GOT3 (cell line): ENCODE measurements around the gene NUDT21.
A peak's percentile ranks its signal among the peaks of the same experiment; 100 is the strongest.
"Not testable (repeated sequence)": the region's sequence is repeated elsewhere in the genome, so short reads cannot be mapped to it uniquely, and the experiment has no call there.

Experiments used
- DNase-seq: peaks from one replicate; lab custom pipeline; 2025; ENCODE audit warnings: mixed read lengths; lab: John Stamatoyannopoulos, UW

NUDT21 gene

GRCh38 chr16:56450986-56451752 lies at the start of gene NUDT21, which contains the start of gene OGFOD1:
NUDT21 (minus strand) TSS chr16:56451332; CDS start chr16:56451202, 130 bp downstream.
OGFOD1 (plus strand) TSS chr16:56451554; CDS start chr16:56451613, 59 bp downstream.
- peak; percentile 64 for DNase-seq

- no peak for DNase-seq
Measured at GRCh38 chr16:56493815-56494214, 42.7 kb upstream of the NUDT21 start.

- DNase-seq, result no peak
Measured at GRCh38 chr16:56493126-56493525, 42.0 kb upstream of the NUDT21 start.

- DNase-seq, result no peak
Measured at GRCh38 chr16:56491657-56492261, 40.6 kb upstream of the NUDT21 start.

- not testable (repeated sequence) for DNase-seq
Measured at GRCh38 chr16:56488868-56489267, 37.7 kb upstream of the NUDT21 start.

DNA sequence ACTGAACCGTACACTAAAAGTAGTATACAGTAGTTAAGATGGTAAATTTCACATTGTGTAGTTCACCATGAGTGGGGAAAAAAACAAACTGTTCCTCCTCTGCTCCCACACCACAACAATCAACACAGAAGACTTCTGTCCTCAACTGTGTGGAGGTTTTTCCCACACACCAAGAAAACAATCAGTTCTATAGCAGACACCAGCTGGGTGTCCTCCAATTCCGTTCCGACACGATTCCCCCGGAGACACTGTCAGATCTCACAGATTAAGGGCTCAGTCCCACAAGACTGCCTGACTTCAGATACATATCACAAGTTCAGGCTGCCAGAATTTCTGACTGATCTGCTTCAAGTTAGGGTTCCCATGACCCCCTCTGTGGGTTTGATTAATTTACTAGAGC lies 36.9 kb upstream of the NUDT21 start:
- DNase-seq, result no peak

DNA sequence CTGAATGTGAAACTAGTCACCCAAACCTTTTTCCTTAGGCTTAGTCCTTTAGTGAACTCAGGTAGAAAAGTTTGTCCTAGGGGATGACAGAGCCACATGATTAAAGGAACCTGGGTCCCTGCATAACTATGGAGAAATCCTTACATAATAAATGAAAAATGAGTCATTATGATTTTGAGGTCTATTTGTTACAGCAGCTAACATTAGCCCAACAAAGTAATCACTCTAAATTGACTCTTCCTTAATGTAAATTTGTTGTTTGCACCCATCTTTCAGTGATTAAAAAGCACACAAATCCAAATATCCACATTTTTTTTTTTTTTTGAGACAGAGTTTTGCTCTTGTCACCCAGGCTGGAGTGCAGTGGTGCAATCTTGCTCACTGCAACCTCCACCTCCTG lies 32.3 kb upstream of the NUDT21 start:
- no peak for DNase-seq

DNA sequence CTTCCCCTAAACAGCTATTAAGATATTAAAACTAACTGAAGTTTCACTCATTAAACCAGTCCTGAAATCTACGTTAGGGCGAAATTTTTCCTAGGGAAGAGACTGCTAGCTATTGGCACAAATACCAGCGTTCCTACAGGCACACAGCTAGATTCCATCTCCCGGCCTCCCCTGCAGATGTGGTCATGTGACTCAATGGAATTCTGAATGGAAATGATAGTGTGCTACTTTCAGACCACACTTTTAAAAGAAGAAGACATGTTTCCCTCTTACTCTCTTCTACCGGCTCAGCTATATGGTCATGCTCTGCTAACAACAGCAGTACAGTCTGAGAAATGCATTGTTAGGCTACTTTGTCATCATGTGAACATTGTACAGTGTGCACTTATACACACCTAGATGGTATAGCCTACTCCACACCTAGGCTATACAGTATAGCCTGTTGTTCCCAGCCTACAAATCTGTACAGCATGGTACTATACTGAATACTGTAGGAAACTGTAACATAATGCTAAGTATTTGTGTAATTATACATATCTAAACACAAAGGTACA lies 31.6 kb upstream of the NUDT21 start:
- DNase-seq, result no peak

DNA sequence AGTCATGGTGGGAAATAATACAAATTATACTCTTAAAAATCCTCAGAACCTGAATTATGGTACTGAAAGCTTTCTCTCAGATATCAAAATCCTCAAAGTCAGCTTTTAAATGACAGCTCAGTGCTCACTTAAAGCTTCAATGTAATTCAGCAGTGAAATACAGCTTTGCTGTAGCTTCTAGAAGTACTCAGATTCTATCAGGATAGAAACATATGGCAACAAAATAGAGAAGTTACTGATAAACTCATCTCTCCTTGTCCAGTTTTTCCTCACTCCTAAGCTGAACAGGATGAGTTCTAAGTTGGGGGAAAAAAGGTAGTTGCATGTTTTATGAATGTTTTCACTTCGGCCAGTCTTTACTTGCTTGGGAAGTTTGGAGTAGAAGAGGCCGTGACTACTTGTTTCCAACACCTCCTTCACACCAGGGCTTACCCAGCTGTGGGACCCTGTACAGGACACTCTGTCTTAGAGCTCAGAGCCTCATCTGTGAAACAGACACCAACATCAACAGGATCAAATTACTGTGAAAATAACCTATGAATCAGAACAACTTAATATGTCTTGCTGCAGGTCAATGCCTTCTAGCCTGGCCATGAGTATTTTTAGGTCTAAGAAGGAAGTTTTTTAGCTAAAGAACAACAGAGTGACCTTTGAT lies 30.5 kb upstream of the NUDT21 start:
- no peak for DNase-seq

DNA sequence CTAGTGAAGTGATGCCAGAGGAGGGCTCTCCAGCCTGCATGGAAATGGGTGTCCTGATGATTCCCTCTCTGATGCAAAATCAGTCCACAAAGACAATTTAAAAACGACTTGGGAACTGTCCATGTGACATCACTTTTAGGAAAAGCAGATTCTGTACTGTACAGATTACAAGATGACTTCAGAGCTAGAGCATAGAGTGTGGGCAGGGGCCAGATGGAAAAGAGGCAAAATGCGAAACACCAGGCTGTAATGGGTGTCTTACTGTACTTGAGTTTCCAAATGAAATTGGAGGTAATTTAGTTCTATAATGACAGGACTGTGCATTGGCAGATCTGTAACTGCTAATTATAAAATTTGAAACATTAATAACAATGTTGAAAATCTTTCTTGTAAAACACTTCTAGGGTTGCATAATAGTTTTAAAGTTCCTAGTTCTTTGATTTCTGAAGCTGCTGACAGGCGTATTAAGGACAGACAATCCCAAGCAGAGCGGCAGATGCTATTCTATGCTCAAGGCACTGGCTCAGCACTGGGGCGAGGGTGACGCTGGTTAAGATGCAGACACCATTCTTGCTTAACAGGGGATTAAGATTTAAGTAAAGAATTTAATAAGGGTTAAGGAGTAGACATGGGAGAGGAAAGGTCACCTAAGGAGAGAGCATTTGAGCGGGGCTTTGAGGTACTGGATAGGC lies 29.8 kb upstream of the NUDT21 start:
- no peak for DNase-seq

DNA sequence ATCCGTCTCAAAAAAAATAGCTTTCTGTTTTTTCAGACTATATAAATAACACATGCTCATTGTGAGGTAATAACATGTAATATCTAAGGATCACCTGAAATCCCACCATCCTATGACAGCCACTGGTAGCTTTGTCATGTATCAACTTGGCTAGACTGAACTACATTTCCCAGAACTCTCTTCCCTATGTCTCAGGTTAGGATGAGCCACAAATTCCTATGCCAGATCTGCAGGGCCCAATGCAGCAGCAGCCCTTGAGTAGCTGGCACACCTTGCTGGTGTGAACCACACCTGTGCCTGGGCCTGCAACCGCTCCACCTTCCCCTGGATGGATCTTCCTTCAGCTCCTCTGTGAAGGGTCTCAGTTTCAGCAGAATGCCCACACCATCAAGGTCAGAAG lies 28.3 kb upstream of the NUDT21 start:
- DNase-seq, result no peak

- DNase-seq, result no peak
Measured at GRCh38 chr16:56478281-56479049, 27.3 kb upstream of the NUDT21 start.

GRCh38 chr16:56477096-56477878 lies 26.2 kb upstream of the NUDT21 start:
- DNase-seq, result no peak

DNA sequence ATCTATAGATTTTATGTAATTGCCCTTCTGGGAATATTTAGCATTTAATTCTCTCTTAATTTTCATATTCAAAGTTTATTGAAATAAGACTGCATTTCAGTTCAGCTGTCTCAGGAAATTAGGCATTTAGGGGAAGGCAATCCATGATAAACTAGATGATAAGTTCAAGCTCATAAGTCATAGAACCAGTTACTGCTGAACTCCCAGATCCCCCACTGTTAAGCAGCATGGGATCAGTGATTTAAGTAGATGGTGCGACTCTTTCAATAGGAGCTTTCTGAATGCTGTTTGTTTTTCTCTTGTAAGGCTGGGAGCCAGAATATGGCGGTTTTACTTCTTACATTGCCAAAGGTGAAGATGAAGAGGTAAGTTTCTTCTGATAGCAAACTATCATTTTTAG lies 24.1 kb upstream of the NUDT21 start:
- DNase-seq, result no peak

DNA sequence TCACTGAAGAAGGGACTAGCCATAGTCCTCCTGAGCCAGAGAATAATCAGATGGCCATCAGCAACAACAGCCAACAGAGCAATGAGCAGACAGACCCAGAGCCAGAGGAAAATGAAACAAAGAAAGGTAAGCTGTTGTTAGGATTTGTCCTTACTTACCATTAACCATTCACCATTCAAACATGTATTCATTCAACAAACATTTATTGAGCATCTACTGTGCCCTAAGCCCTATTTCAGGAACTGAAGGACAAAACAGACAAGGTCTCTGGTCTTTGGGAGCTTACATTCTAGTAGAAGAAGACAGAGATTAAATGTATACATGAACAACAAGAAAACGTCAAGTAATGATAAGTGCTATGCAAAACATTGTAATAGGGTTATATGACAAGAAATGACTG lies 19.5 kb upstream of the NUDT21 start:
- no peak for DNase-seq

- no peak for DNase-seq
Measured at GRCh38 chr16:56470232-56470631, 19.1 kb upstream of the NUDT21 start.

DNA sequence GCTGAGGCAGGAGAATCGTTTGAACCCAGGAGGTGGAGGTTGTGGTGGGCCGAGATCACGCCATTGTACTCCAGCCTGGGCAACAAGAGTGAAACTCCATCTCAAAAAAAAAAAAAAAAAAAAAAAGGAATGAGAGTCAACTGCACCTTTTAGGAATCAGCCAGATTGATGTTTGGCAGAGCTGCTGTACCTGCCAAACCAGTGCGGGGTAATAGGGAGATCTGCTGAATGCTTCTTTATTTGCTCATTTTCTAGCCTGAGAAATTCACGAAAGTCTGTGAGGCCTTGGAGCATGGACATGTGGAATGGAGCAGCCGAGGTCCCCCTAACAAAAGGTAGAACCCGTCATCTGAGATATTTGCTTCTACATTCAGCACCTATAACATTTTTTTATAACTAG lies 18.6 kb upstream of the NUDT21 start:
- DNase-seq, result no peak

DNA sequence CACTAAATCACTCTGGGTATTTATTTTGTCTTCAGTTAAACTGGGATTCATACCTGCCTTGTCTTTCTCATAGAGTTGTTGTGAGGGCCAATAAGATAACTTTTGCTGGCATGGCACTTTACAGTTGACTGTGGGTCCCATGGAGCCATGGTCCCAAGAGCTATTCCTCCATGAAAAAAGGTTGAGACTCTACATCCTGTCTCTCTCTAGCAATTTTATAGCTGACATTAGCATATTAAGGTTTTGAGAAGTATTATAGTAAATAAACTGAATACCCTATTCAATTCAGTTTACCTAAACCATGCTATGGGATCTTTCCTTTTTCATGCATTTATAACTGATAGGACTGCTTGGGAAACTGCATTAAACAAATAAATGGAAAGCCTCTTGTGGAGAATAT lies 17.7 kb upstream of the NUDT21 start:
- no peak for DNase-seq

- no peak for DNase-seq
Measured at GRCh38 chr16:56466344-56466743, 15.2 kb upstream of the NUDT21 start.

DNA sequence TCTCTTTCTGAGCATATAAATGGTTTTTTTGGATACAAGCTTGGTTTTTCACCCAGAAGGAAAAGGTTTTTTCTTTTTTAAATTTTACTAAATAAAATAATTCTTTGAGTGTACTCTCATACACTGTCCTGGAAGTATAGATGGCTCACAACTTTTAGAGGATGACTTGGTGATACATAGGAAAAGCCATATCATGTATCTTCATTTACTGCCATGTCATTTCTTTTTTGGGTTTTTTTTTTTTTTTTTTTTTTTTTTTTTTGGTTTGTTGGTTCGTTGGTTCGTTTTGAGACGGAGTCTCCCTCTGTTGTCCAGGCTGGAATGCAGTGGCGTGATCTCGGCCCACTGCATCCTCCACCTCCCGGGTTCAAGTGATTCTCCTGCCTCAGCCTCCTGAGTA lies 12.0 kb upstream of the NUDT21 start:
- no peak for DNase-seq
